Mucosa of rectum (tissue), 2 donors: ENCODE data around the gene LPP.

Experiments used
- H3K27ac ChIP-seq, 2 donors: one replicate each; pipeline ENCODE4 v1.7.0; 2013; ENCODE audit warnings: inconsistent platforms in 2 of 2, low read depth in 2 of 2, low read length in 2 of 2
- H3K27me3 ChIP-seq, 2 donors: one replicate each; pipeline ENCODE4 v1.7.0; 2013; ENCODE audit warnings: low read length in 2 of 2; ENCODE audit not compliant: control insufficient read depth in 2 of 2, insufficient read depth in 2 of 2
- H3K36me3 ChIP-seq, 2 donors: one replicate each; pipeline ENCODE4 v1.7.0; 2013; ENCODE audit warnings: low read length in 2 of 2; ENCODE audit not compliant: control insufficient read depth in 2 of 2, insufficient read depth in 2 of 2
- H3K4me1 ChIP-seq, 2 donors: one replicate each; pipeline ENCODE4 v1.7.0; 2013; ENCODE audit warnings: low read length in 2 of 2, mild to moderate bottlenecking in 1 of 2; ENCODE audit not compliant: control insufficient read depth in 2 of 2, insufficient read depth in 2 of 2
- H3K4me3 ChIP-seq, 2 donors: one replicate each; pipeline ENCODE4 v1.7.0; 2013; ENCODE audit warnings: low read length in 2 of 2
- H3K9ac ChIP-seq, 2 donors: one replicate each; pipeline ENCODE4 v1.7.0; 2013; ENCODE audit warnings: low read length in 2 of 2, low read depth in 1 of 2, mild to moderate bottlenecking in 1 of 2
- H3K9me3 ChIP-seq, 2 donors: one replicate each; pipeline ENCODE4 v1.7.0; 2013; ENCODE audit warnings: low read length in 2 of 2; ENCODE audit not compliant: control insufficient read depth in 2 of 2
- donor health status: healthy.
- donor health status: Normal muscosa, but diverticular disease.

The LPP gene

GRCh38 chr3:188824566-188824965 is 670.6 kb downstream of the LPP start:
- Histone ChIP-seq H3K27ac (no peak overlapping the region), H3K36me3 (no peaks in the 10 kb centered on the region), H3K9ac (no peak overlapping the region), H3K9me3 (no peaks in the 10 kb centered on the region), H3K4me1 (no peaks in the 10 kb centered on the region), H3K27me3 (no peaks in the 10 kb centered on the region), H3K4me3 (no peak overlapping the region)

GRCh38 chr3:188825901-188826300 is 671.9 kb downstream of the LPP start:
- no peak overlapping the region for H3K27ac ChIP-seq
- no peaks in the 10 kb centered on the region for H3K27me3 ChIP-seq
- H3K4me1 ChIP-seq, result no peaks in the 10 kb centered on the region
- H3K4me3 ChIP-seq, result no peak overlapping the region
- no peak overlapping the region for H3K9ac ChIP-seq
- no peaks in the 10 kb centered on the region for H3K36me3 ChIP-seq
- H3K9me3 ChIP-seq, result no peaks in the 10 kb centered on the region

- H3K9me3 ChIP-seq, result no peaks in the 10 kb centered on the region
- no peaks in the 10 kb centered on the region for H3K4me1 ChIP-seq
Observed at GRCh38 chr3:188826574-188826973, 672.6 kb downstream of the LPP start.

GRCh38 chr3:188827103-188827502 is 673.1 kb downstream of the LPP start:
- Histone ChIP-seq H3K9ac (no peak overlapping the region), H3K27ac (no peak overlapping the region), H3K4me1 (no peaks in the 10 kb centered on the region), H3K27me3 (no peaks in the 10 kb centered on the region), H3K36me3 (no peaks in the 10 kb centered on the region), H3K4me3 (no peak overlapping the region), H3K9me3 (no peaks in the 10 kb centered on the region)

More at GRCh38 chr3:188826574-188826973, 672.6 kb downstream of the LPP start:
- no peaks in the 10 kb centered on the region for H3K36me3 ChIP-seq
- no peak overlapping the region for H3K4me3 ChIP-seq
- H3K27me3 ChIP-seq, result no peaks in the 10 kb centered on the region
- no peak overlapping the region for H3K27ac ChIP-seq
- H3K9ac ChIP-seq, result no peak overlapping the region

- H3K9me3 ChIP-seq, result no peaks in the 10 kb centered on the region
- H3K4me1 ChIP-seq, result no peaks in the 10 kb centered on the region
- no peaks in the 10 kb centered on the region for H3K36me3 ChIP-seq
- no peaks in the 10 kb centered on the region for H3K27me3 ChIP-seq
- no peak overlapping the region for H3K4me3 ChIP-seq
- no peak overlapping the region for H3K27ac ChIP-seq
- no peak overlapping the region for H3K9ac ChIP-seq
Observed at GRCh38 chr3:188827576-188827975, 673.6 kb downstream of the LPP start.

GRCh38 chr3:188829130-188829529 is 675.2 kb downstream of the LPP start:
- Histone ChIP-seq H3K36me3 (no peaks in the 10 kb centered on the region), H3K4me1 (no peaks in the 10 kb centered on the region), H3K4me3 (no peak overlapping the region), H3K9me3 (no peaks in the 10 kb centered on the region), H3K27me3 (no peaks in the 10 kb centered on the region), H3K9ac (no peak overlapping the region), H3K27ac (no peak overlapping the region)

GRCh38 chr3:188829576-188829975 is 675.6 kb downstream of the LPP start:
- Histone ChIP-seq H3K4me1 (no peaks in the 10 kb centered on the region), H3K27me3 (no peaks in the 10 kb centered on the region), H3K36me3 (no peaks in the 10 kb centered on the region), H3K9ac (no peak overlapping the region), H3K4me3 (no peak overlapping the region), H3K27ac (no peak overlapping the region), H3K9me3 (no peaks in the 10 kb centered on the region)

GRCh38 chr3:188830893-188831292 is 676.9 kb downstream of the LPP start:
- Histone ChIP-seq H3K4me1 (no peaks in the 10 kb centered on the region), H3K9ac (no peak overlapping the region), H3K27me3 (no peaks in the 10 kb centered on the region), H3K4me3 (no peak overlapping the region), H3K27ac (no peak overlapping the region), H3K36me3 (no peaks in the 10 kb centered on the region), H3K9me3 (no peaks in the 10 kb centered on the region)

GRCh38 chr3:188832146-188832545 is 678.2 kb downstream of the LPP start:
- Histone ChIP-seq H3K36me3 (no peaks in the 10 kb centered on the region), H3K4me1 (no peaks in the 10 kb centered on the region), H3K9ac (no peak overlapping the region), H3K9me3 (no peaks in the 10 kb centered on the region), H3K4me3 (no peak overlapping the region), H3K27ac (no peak overlapping the region), H3K27me3 (no peaks in the 10 kb centered on the region)

GRCh38 chr3:188832961-188833721 is 679.2 kb downstream of the LPP start:
- Histone ChIP-seq H3K27ac (no peak overlapping the region), H3K4me3 (no peak overlapping the region), H3K36me3 (no peaks in the 10 kb centered on the region), H3K9me3 (no peaks in the 10 kb centered on the region), H3K4me1 (no peaks in the 10 kb centered on the region), H3K27me3 (no peaks in the 10 kb centered on the region), H3K9ac (no peak overlapping the region)
